ENCODE measurements around the gene SPATS2L.

The SPATS2L gene

DNA sequence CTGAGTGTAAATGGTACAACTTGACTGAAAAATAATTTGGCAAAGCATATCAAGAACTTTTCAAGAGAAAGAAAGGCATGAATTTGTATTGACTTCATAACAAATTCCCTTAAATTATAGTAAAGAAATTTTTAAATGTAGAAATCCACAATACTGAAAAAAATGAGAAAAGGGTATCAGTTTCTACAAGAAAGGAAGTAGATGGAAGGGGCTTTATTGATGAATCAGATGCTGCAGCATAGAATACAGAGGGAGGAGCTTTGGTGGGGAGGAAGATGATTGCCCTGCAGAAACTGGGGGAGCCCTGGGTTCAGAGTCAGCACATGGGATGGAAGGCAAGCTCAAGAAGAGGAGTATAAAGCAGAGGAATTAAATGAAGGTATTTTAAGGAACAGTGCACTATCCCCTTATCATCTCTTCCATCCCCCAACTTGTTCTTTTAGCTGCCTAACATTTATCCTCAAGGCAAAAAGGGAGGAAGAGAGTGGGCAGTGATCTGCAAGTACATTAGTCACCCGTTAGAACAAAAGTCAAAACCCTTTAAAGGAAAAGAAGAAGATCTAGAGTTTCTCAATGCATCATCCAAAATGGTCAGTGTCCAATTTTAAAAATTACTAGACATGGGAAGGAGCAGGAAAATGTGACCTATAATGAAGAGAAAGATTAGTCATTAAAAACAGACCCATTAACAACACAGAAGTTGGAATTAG is 125.7 kb downstream of the SPATS2L start:
- TF ChIP-seq, protein P1, sequence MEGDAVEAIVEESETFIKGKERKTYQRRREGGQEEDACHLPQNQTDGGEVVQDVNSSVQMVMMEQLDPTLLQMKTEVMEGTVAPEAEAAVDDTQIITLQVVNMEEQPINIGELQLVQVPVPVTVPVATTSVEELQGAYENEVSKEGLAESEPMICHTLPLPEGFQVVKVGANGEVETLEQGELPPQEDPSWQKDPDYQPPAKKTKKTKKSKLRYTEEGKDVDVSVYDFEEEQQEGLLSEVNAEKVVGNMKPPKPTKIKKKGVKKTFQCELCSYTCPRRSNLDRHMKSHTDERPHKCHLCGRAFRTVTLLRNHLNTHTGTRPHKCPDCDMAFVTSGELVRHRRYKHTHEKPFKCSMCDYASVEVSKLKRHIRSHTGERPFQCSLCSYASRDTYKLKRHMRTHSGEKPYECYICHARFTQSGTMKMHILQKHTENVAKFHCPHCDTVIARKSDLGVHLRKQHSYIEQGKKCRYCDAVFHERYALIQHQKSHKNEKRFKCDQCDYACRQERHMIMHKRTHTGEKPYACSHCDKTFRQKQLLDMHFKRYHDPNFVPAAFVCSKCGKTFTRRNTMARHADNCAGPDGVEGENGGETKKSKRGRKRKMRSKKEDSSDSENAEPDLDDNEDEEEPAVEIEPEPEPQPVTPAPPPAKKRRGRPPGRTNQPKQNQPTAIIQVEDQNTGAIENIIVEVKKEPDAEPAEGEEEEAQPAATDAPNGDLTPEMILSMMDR (IDR thresholded peaks at IDR 0.05; ENCODE audit: borderline replicate concordance, insufficient read depth, low read depth, low read length): no peak

DNA sequence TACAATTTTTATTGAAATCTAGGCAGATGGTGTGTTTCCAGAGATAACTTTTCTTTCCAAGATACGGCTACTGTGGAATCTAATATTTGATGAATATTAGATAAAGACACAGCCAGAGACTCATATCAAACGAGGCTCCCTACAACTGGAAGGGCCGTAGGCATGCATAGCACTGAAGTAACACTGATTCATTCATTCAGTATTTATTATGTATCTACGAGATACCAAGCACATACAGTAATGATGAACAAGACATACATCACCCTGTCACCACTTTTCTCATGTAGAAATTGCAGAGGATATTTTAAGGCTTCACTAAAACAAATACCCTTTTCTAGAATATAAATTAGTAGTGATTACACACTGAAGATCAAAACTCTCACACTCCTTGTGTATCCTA is 128.9 kb downstream of the SPATS2L start:
- TF ChIP-seq, protein P1 (IDR thresholded peaks at IDR 0.05; ENCODE audit: borderline replicate concordance, insufficient read depth, low read depth, low read length): no peak
- H3K4me3 ChIP-seq (ENCODE audit: low read depth, low read length): no peak overlapping the region

More for the DNA sequence above, 125.7 kb downstream of the SPATS2L start:
- no peak overlapping the region for H3K4me3 ChIP-seq (ENCODE audit: low read depth, low read length)

DNA sequence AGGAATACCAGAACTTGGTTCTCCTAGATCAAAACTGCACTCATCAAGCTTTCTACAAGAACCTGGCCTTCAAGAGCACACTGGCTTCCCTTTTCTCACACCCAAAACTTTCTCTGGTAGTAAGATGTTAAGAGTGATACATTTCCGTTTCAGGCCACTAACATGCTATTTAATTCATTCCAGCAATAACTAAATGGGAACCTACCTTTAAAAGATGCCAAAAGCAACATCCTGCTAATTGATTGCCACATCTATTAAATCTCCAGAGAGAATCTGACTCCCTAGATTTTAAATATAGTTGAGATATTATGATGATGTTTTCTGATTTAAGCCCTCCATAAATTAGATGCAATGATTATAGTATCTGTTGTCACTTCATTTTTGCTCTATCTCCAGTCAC is 131.8 kb downstream of the SPATS2L start:
- TF ChIP-seq, protein P1 (IDR thresholded peaks at IDR 0.05; ENCODE audit: borderline replicate concordance, insufficient read depth, low read depth, low read length): no peak
- no peak overlapping the region for H3K4me3 ChIP-seq (ENCODE audit: low read depth, low read length)

DNA sequence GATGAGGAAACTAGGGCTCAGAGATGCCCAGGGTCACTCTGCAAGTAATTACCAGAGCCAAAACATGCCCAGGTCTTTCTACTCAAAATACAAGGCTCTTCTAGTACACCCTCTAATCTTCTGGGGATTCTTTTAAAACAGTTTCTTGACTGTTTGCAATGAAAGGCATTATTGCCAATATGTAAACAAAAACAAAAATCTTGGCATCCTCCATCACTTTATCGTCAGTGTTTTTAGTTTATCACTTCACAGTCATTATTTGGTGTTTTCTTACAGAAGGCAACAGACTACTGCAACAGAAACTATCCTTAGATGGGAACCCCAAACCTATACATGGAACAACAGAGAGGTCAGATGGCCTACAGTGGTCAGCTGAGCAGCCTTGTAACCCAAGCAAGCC is 132.4 kb downstream of the SPATS2L start:
- no peak overlapping the region for H3K4me3 ChIP-seq (ENCODE audit: low read depth, low read length)
- TF ChIP-seq, protein P1 (IDR thresholded peaks at IDR 0.05; ENCODE audit: borderline replicate concordance, insufficient read depth, low read depth, low read length): no peak

DNA sequence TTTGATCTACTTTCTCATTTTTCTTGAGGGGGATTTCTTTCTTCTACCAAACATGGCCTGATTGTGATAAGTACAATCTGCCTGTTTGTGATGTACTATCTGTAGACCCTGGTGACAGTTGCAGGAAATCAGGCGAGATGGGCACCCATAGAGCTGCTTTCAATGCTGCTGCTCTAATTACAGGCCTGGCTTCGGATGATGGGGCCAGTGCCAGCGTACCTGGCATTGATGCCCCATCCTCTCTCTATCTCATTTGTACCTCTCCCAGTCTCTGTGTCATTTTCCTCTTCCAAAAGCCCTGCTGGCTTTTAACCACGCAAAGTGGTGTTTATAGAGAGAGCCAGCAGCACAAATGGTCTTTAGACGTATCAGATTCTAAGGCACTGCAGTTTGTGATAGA is 133.5 kb downstream of the SPATS2L start:
- TF ChIP-seq, protein P1 (IDR thresholded peaks at IDR 0.05; ENCODE audit: borderline replicate concordance, insufficient read depth, low read depth, low read length): no peak
- H3K4me3 ChIP-seq (ENCODE audit: low read depth, low read length): no peak overlapping the region

DNA sequence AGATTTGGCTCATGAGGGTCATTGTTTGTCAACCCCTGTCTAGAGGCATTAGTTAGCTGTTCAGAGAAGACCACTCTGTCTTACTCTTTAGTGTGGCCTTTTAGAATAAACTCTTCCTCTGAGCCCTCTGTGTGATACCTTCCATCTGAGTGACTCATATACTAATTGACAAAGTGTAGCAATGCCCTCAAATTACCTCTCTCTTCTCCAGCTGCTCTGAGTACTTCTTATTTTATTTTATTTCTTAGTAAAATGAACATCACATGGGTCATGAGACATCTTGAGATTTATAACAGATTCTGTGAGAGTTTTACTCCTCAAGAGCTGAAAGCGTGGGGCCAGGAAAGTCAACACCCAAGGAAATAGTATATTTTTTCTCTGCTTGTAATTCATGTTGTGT is 136.0 kb downstream of the SPATS2L start:
- TF ChIP-seq, protein P1 (IDR thresholded peaks at IDR 0.05; ENCODE audit: borderline replicate concordance, insufficient read depth, low read depth, low read length): no peak
- no peak overlapping the region for H3K4me3 ChIP-seq (ENCODE audit: low read depth, low read length)

DNA sequence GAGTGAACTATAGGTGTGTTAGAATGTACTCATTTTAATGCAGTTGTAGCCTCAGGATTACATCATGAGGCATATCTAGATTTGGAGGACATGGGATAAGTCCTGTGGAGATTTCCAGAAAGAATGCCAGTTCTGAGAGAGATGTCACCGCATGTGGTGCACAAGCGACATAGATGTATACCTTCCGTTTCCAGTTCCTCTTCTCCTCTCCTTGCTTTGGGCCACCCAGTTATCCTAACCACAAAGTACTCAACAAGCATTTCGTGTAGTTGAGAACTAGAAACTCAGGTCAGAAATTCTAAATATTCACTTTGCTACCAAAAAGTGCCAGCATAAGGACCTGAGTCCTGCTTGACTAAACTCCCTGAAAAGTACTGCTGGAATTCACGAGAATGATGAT is 136.9 kb downstream of the SPATS2L start:
- TF ChIP-seq, protein P1 (IDR thresholded peaks at IDR 0.05; ENCODE audit: borderline replicate concordance, insufficient read depth, low read depth, low read length): no peak
- no peak overlapping the region for H3K4me3 ChIP-seq (ENCODE audit: low read depth, low read length)
